Measurements from ENCODE around the gene SLC2A10.

DNA sequence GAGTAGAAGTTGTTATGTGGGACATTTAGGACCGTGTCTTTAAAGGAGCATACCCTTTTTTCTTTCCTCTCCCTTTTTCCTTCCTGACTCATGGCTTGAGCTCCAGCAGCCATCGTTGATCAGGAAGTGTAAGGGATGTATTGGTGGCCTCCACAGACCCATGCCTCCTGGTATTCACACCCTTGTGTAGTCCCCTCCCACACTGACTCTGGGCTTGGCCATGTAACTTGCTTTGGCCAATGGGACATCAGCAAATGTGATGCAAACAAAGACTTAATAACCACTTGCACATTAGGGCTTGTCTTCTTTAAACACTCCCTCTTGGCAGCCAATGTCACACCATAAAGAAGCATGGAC lies 39.2 kb upstream of the SLC2A10 start:
- TF ChIP-seq, protein P1, sequence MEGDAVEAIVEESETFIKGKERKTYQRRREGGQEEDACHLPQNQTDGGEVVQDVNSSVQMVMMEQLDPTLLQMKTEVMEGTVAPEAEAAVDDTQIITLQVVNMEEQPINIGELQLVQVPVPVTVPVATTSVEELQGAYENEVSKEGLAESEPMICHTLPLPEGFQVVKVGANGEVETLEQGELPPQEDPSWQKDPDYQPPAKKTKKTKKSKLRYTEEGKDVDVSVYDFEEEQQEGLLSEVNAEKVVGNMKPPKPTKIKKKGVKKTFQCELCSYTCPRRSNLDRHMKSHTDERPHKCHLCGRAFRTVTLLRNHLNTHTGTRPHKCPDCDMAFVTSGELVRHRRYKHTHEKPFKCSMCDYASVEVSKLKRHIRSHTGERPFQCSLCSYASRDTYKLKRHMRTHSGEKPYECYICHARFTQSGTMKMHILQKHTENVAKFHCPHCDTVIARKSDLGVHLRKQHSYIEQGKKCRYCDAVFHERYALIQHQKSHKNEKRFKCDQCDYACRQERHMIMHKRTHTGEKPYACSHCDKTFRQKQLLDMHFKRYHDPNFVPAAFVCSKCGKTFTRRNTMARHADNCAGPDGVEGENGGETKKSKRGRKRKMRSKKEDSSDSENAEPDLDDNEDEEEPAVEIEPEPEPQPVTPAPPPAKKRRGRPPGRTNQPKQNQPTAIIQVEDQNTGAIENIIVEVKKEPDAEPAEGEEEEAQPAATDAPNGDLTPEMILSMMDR (conservative IDR thresholded peaks at IDR 0.05; ENCODE audit: low read length): no peak
- TF ChIP-seq EZH2phosphoT487 (IDR thresholded peaks at IDR 0.05; ENCODE audit: borderline replicate concordance): no peak

All from Loucy (cell line).